ENCODE data around the gene JAZF1.
"Not testable (repeated sequence)": the region's sequence is repeated elsewhere in the genome, so short reads cannot be mapped to it uniquely, and the experiment has no call there.

Gene JAZF1

DNA sequence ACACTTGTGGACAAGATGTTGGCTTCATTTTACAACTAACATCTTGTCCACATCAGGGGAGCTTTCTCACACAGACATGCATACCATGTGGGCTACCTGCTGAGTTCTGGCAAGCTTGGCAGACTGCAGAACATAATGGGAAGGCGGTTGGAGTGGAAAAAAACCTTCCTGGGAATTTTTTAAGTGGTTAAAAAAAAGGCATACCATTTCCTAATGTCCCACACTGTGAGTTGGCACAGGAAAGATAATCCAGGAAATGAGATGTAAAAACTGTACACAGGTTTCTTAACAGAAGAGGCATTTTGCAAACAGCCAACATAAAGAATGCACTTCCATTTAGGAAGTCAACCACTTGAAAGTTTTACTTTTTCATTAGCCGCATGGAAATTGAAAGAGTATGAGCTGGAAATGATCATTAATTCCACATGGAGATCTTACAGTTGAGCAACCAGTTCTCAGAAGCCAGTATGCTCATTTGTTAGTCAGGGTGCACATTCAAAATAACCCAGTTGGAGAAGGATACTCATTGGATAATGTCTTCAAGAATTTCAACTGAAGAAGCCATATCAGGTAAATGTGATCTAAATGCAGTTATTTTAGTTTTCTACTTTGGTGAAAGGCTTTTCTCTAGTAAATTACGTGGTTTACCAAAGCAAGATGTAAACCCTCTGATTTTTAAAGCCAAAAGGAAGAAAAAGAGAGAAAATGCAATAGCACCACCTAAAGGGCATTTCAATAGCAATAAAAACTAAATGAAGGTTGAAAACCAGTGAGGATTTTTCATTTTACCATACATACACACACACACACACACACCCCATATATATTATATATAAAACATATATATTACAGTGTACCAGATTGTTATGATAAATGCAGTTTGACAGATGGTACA lies 246.7 kb downstream of the JAZF1 start:
- FAIRE-seq: no peak

DNA sequence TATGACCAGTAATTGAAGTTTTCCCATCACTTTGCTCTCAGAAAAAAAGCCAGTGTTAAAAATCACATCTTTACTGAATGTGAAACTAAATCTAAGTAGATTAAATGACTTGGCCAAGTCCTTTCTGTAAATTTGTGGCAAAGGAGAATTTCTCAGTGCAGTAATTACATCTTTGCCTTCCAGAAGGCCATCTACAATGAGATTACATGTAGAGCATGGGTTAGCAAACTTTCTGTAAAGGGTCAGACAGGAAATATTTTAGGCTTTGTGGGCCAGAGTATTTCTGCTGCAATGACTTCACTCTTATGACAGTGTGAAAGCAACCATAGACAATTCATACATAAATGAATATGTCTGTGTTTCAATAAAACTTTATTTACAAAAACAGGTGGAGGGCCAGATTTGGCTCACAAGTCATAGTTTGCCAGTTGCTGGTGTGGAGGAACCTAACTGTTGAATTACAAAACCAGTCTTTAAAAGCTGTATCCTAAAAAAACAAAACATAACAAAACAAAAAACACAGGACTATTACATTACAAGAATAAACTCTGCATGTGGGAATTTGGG lies 249.6 kb downstream of the JAZF1 start:
- no peak for FAIRE-seq

GRCh38 chr7:27929127-27929526 lies 251.5 kb downstream of the JAZF1 start:
- FAIRE-seq: no peak

GRCh38 chr7:27928001-27928400 lies 252.6 kb downstream of the JAZF1 start:
- FAIRE-seq: no peak

- FAIRE-seq: no peak
Observed at GRCh38 chr7:27925573-27926201, 254.9 kb downstream of the JAZF1 start.

DNA sequence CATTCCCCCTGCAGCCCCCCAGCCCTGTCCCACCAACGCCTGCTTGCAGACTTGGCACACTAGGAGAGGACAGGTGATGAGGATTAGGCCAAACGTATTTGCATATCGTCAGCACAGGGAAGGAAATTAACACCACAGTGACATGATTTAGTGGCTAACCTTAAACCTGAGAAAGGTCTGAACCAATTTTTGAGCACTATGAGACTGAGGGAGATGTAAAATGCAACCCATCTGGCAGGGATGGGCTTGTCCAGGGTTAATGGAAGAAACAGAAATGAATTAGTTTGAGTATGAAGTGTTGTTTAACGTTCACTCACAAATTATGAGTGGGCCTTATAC lies 257.0 kb downstream of the JAZF1 start:
- no peak for FAIRE-seq

DNA sequence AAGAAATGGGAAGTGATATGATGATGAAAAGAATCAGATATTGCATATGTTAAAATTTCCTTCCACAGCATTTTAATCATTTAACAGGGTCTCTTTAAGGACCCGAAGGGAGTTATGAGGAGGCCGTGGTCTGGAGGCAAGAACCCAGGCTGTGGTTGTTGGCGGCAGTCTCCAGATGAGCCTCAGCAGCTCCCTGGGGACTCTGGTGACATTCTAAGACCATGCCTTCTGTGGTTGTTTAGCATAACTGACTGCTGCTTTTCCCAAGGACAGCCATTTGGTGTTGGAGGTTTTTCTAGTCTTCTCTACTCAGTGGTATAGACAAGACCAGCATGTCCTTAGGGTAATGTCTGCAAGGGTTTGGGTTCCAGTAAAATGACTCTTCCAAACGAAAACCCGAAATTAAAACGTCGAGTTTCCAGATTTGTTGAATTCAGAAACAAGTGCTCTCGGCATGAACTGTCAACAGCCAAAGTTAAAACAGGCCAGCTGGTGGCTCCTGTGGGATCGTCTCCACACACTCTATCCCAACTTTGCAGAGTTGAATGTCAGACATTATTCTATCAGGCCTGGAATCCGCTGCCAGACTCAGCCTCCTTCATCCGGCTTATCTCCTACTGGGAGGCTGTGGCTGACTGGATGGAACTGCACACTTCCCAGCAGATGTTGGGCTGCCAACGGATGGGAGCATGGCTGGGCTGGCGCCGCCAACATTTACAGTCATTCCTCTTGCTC lies 257.5 kb downstream of the JAZF1 start:
- FAIRE-seq: no peak

DNA sequence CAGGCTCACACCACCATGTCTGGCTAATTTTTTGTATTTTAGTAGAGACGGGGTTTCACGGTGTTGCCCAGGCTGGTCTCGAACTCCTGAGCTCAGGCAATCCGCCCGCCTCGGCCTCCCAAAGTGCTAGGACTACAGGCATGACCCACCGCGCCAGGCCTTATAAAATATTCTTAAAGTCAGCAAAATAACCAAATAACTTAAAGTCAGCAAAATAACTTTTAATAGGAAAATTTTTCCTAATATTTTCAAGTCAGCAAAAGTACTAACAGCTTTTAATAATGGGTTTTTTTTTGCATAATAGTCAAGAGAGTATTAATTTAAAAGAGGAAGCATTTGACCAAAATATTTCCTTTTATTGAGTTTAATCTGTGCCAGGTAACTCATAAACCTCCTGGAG lies 258.2 kb downstream of the JAZF1 start:
- FAIRE-seq: not testable (repeated sequence)

DNA sequence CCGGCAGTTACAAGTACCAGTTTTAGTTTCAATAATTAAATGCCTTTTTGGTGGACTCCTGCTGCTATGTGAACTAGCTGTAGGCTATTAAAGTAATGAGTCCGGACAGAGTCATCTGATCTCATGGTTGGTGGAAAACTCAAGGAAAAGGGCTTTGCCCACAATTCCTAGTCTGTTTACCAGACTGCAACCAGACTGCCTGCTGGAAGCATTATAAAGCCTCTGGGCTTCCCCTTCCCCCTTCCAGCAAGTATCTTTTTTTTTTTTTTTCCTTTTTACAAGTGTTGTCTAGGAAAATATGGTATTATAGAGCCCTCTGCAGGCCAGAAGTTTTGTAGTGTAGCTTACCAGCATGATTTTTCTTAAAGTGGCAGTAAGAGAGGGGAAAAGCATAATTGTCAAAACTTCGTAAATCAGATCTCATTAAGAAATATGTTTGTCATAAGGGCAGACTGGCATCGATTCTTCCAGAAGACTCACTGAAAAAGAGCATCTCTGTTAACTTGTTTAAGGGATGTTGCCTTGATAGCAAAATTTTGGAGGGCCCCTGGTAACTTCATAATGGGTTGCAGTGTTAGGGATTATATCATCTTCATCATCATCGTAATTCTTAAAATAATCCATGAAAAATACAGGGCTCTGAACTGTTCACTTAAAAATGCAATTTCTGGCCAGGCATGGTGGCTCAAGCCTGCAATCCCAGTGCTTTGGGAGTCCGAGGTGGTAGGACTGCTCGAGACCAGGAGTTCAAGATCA lies 259.3 kb downstream of the JAZF1 start:
- FAIRE-seq: peak; percentile 87

DNA sequence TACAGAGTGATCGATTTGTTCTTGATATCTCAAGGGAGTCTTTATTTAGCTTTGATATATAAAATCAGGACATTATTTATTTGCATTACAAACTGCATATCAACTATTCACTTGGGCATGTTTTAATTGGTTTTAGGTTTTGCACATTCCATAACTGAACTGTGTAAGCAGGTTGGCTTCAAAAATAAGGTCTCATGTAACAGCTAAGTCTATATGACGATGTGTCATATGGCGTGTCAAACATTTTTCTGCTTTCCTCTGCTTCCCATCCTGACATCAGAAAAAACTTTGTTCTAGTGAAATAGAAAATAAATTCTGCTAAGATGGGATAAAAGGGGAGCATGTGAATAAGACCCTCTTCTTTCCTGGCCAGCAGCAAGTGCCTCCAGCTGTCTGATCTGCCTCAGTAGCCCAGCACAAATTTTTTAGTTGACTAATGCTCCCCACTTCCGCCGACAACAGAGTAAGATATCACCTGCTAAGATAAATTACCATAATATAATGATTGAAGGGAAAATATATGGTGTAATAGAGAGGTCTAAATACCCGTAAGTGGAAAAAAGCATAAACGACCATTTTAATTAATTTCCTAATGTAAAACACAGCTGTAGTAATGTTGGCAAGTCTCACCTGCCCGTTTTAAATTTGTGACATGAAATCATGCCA lies 260.2 kb downstream of the JAZF1 start:
- FAIRE-seq: no peak

DNA sequence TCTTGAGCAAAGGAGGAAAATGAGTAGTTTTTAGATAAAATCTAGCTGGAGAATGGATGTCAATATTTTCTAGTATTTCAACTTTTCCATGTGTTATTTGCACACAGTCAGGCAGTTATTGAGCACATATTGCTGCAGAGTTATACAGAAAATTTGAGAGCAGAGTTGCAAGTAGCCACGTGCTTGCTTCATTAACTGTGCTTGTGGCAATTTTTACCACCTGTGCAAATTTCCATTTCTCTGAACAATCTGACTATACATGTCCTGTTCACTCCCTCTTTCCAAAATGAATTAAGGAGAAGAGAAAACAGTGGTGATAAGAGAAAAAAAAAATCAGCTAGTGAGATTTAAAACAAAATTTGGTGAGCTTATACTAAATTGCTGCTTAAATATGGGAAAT lies 262.1 kb downstream of the JAZF1 start:
- no peak for FAIRE-seq

- FAIRE-seq: no peak
Observed at GRCh38 chr7:27917774-27918314, 262.8 kb downstream of the JAZF1 start.

DNA sequence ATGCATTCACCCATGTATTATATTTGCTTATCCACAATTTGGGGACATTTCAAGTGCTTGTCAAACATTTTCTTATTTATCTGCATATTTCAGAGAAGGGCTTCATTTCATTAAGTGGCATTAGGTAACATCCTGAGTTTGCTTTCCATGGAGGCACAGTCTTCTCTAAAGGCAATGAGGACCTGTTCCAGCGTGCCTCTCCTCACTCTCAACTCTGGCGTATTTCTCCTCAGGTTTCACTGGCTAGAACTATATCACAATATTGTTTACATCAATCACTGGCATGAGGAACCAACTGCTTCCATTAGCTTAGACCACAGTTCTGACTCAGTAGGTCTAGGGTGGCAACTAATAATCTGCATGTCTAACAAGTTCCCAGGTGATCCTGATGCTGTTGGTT lies 263.5 kb downstream of the JAZF1 start:
- no peak for FAIRE-seq

DNA sequence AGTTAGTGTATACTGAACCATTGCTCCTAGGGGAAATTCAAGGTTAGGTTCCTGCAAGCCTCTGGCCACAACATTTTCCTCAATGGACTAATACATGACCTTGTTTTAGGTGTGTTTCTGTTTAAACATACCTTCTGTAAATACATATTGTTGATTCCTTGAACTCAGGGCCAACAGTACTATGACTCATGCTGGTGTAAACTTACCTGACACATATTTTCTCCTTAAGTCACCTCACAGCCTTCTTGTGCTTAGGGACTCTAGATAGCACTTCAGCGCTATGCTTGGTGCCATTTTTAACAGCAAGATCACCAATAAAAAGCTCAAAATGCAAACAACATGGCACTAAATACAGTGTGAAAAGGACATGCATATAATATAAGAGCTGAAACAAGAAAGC lies 264.2 kb downstream of the JAZF1 start:
- FAIRE-seq: no peak

- no peak for FAIRE-seq
Observed at GRCh38 chr7:27914409-27914808, 266.2 kb downstream of the JAZF1 start.

DNA sequence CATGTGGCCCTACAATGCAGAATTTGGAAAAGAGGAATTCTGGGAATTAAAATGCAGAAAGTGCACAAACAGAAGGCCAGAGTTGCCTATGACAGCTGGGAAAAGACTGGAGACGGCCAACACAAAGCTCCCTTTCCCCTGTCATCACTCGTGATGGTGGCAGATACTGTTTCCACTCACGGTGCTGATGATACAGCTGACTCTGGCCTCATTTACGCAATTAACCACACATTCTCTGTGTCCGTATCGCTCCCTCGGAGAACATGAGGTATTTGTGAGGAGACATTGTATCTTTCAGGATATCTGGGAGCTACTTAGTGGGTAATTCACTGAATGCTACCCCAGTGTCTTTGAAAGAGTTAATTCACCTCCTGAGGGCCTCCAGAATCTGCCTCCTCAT lies 267.8 kb downstream of the JAZF1 start:
- FAIRE-seq: no peak

DNA sequence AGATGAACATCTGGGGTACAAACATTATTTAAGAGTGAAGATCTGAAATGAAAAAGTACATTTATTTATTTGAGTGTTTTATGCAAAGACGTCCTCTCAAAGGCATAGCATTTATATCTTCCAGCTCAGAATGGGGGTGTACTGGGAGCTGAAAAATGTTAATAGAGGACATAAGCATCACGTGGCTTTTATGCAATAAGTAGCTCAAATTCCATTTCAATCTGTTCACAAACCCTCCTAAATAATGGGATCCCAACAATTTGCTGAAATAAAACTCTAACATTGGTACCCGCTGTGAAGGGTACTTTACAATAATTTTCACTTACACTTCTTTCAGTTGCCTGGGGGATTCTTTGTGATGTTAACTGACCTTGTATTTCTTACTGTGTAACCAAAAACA lies 268.7 kb downstream of the JAZF1 start:
- no peak for FAIRE-seq

DNA sequence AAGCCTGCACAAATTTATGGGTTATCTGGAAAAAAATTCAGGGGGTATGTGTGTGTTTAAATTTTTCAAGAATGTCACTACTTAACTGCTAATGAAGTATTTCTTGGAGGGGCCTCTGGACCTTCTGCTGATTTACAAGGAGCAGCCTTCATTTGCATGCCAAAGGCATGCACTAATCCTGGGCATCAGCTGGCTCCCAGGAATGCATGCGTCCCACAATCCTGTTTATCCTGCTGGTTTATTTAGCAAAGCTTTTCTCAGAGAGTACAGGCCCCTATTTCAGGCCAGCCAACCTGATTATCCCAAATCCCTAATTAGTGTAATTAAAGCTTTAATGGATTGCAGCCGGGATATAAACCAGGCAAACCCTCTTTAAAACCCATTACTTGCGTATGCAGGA lies 270.3 kb downstream of the JAZF1 start:
- FAIRE-seq: no peak

- FAIRE-seq: no peak
Observed at GRCh38 chr7:27908534-27909165, 271.9 kb downstream of the JAZF1 start.

DNA sequence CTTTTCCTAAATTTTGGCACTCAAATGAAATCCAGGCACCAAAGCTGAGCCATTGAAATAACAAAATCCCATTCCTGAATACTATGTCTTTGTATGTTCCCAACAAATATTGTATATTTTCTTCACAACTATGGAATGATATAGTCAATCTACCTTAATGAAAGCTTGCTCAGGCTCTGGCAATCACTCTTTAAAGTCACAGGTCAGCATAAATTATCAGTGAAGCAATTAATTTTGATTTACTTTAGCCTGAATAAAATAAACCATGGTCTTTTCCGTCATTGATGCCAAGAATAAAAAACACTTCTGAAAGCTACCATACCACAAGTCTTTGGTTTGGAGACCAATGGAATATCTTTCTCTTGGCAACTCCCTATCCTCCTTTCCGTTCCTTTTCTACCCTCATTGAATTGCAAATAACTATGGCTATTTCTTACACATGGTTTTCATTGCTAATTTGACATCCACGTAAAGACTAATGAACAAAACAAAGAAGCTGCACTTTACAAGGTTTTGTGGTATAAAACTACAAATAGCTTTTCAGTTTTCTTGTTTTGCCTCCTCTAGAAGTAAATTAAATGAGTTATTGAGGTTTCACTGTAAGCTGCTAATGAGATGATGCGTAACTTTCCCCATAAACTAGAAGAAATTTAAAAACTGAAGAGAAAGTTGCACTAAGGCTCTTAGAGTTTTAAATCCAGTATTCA lies 274.1 kb downstream of the JAZF1 start:
- FAIRE-seq: no peak

DNA sequence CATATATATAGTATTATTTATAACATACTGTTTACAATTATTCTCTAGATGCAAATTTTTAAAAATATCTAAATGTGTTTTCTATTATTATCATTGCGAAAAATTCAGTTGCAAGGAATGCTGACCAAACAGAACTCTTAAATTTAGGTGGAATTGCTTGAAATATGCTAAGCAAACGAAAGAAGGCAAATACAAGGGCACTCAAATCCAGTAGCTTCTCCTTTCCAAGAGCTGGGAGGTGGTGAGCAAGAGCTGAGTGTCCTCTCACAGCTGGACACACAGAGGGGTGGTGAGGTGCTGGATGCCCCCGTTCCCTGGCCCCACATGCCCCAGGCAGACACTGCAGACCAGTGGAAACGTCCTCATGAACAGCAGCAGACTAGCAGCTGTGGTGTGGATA lies 274.6 kb downstream of the JAZF1 start:
- FAIRE-seq: no peak

Measured in endometrium (tissue), 2 donors.